ENCODE results near the gene DOK3.

Gene DOK3

GRCh38 chr5:177524941-177525655 is 15.5 kb upstream of the DOK3 start:
- H3K36me3 ChIP-seq (ENCODE audit: control insufficient read depth in 5 of 5, insufficient read depth in 5 of 5, low read length in 5 of 5): peaks cover 0 to 91% (median 88%) of the 10 kb centered on the region in 5 donors
- H3K4me1 ChIP-seq (ENCODE audit: control insufficient read depth in 5 of 5, insufficient read depth in 5 of 5, low read length in 5 of 5): no peaks in the 10 kb centered on the region
- no peaks in the 10 kb centered on the region for H3K9me3 ChIP-seq (ENCODE audit: control insufficient read depth in 5 of 5, low read length in 5 of 5)
- H3K4me3 ChIP-seq (ENCODE audit: low read depth in 1 of 5, low read length in 5 of 5): no peak overlapping the region
- H3K9ac ChIP-seq (ENCODE audit: low read length in 5 of 5): peak overlapping the region in 1 of 5 donors; percentile 39
- H3K27ac ChIP-seq (ENCODE audit: low read depth, low read length): no peak overlapping the region
- no peaks in the 10 kb centered on the region for H3K27me3 ChIP-seq (ENCODE audit: control insufficient read depth in 5 of 5, insufficient read depth in 4 of 5, low read length in 5 of 5)

- no peak overlapping the region for H3K27ac ChIP-seq (ENCODE audit: low read depth, low read length)
- H3K9ac ChIP-seq (ENCODE audit: low read length in 5 of 5): no peak overlapping the region
- peaks cover 0 to 91% (median 87%) of the 10 kb centered on the region in 5 donors for H3K36me3 ChIP-seq (ENCODE audit: control insufficient read depth in 5 of 5, insufficient read depth in 5 of 5, low read length in 5 of 5)
Observed at GRCh38 chr5:177524539-177524900, 14.9 kb upstream of the DOK3 start.

GRCh38 chr5:177523711-177524538 is 14.3 kb upstream of the DOK3 start:
- H3K9ac ChIP-seq (ENCODE audit: low read length in 5 of 5): no peak overlapping the region
- H3K4me1 ChIP-seq (ENCODE audit: control insufficient read depth in 5 of 5, insufficient read depth in 5 of 5, low read length in 5 of 5): no peaks in the 10 kb centered on the region
- H3K4me3 ChIP-seq (ENCODE audit: low read depth in 1 of 5, low read length in 5 of 5): no peak overlapping the region
- no peaks in the 10 kb centered on the region for H3K9me3 ChIP-seq (ENCODE audit: control insufficient read depth in 5 of 5, low read length in 5 of 5)
- no peaks in the 10 kb centered on the region for H3K27me3 ChIP-seq (ENCODE audit: control insufficient read depth in 5 of 5, insufficient read depth in 4 of 5, low read length in 5 of 5)
- H3K27ac ChIP-seq (ENCODE audit: low read depth, low read length): no peak overlapping the region
- H3K36me3 ChIP-seq (ENCODE audit: control insufficient read depth in 5 of 5, insufficient read depth in 5 of 5, low read length in 5 of 5): peaks cover 0 to 91% (median 82%) of the 10 kb centered on the region in 5 donors

More at GRCh38 chr5:177524539-177524900, 14.9 kb upstream of the DOK3 start:
- H3K4me1 ChIP-seq (ENCODE audit: control insufficient read depth in 5 of 5, insufficient read depth in 5 of 5, low read length in 5 of 5): no peaks in the 10 kb centered on the region
- no peaks in the 10 kb centered on the region for H3K9me3 ChIP-seq (ENCODE audit: control insufficient read depth in 5 of 5, low read length in 5 of 5)
- H3K4me3 ChIP-seq (ENCODE audit: low read depth in 1 of 5, low read length in 5 of 5): no peak overlapping the region
- no peaks in the 10 kb centered on the region for H3K27me3 ChIP-seq (ENCODE audit: control insufficient read depth in 5 of 5, insufficient read depth in 4 of 5, low read length in 5 of 5)

GRCh38 chr5:177520916-177521513 is 11.4 kb upstream of the DOK3 start:
- no peak overlapping the region for H3K27ac ChIP-seq (ENCODE audit: low read depth, low read length)
- H3K36me3 ChIP-seq (ENCODE audit: control insufficient read depth in 5 of 5, insufficient read depth in 5 of 5, low read length in 5 of 5): peaks cover 0 to 62% (median 54%) of the 10 kb centered on the region in 5 donors
- H3K9ac ChIP-seq (ENCODE audit: low read length in 5 of 5): no peak overlapping the region
- no peaks in the 10 kb centered on the region for H3K9me3 ChIP-seq (ENCODE audit: control insufficient read depth in 5 of 5, low read length in 5 of 5)
- H3K27me3 ChIP-seq (ENCODE audit: control insufficient read depth in 5 of 5, insufficient read depth in 4 of 5, low read length in 5 of 5): peaks cover 0 to 4% (median 0%) of the 10 kb centered on the region in 5 donors
- peaks cover 6 to 14% (median 10%) of the 10 kb centered on the region in 5 donors for H3K4me1 ChIP-seq (ENCODE audit: control insufficient read depth in 5 of 5, insufficient read depth in 5 of 5, low read length in 5 of 5)
- no peak overlapping the region for H3K4me3 ChIP-seq (ENCODE audit: low read depth in 1 of 5, low read length in 5 of 5)

GRCh38 chr5:177520271-177520670 is 10.6 kb upstream of the DOK3 start:
- Histone ChIP-seq H3K9me3 (ENCODE audit: control insufficient read depth in 5 of 5, low read length in 5 of 5) (no peaks in the 10 kb centered on the region), H3K4me1 (ENCODE audit: control insufficient read depth in 5 of 5, insufficient read depth in 5 of 5, low read length in 5 of 5) (peaks cover 8 to 21% (median 17%) of the 10 kb centered on the region in 5 donors), H3K27ac (ENCODE audit: low read depth, low read length) (no peak overlapping the region), H3K36me3 (ENCODE audit: control insufficient read depth in 5 of 5, insufficient read depth in 5 of 5, low read length in 5 of 5) (peaks cover 0 to 60% (median 48%) of the 10 kb centered on the region in 5 donors), H3K9ac (ENCODE audit: low read length in 5 of 5) (no peak overlapping the region), H3K4me3 (ENCODE audit: low read depth in 1 of 5, low read length in 5 of 5) (no peak overlapping the region), H3K27me3 (ENCODE audit: control insufficient read depth in 5 of 5, insufficient read depth in 4 of 5, low read length in 5 of 5) (peaks cover 0 to 4% (median 0%) of the 10 kb centered on the region in 5 donors)

- Histone ChIP-seq H3K9me3 (ENCODE audit: control insufficient read depth in 5 of 5, low read length in 5 of 5) (no peaks in the 10 kb centered on the region), H3K9ac (ENCODE audit: low read length in 5 of 5) (no peak overlapping the region), H3K4me3 (ENCODE audit: low read depth in 1 of 5, low read length in 5 of 5) (no peak overlapping the region), H3K27ac (ENCODE audit: low read depth, low read length) (no peak overlapping the region), H3K4me1 (ENCODE audit: control insufficient read depth in 5 of 5, insufficient read depth in 5 of 5, low read length in 5 of 5) (peaks cover 8 to 21% (median 17%) of the 10 kb centered on the region in 5 donors), H3K36me3 (ENCODE audit: control insufficient read depth in 5 of 5, insufficient read depth in 5 of 5, low read length in 5 of 5) (peaks cover 0 to 60% (median 48%) of the 10 kb centered on the region in 5 donors), H3K27me3 (ENCODE audit: control insufficient read depth in 5 of 5, insufficient read depth in 4 of 5, low read length in 5 of 5) (peaks cover 0 to 4% (median 0%) of the 10 kb centered on the region in 5 donors)
Observed at GRCh38 chr5:177519463-177520235, 10.0 kb upstream of the DOK3 start.

- H3K27ac ChIP-seq (ENCODE audit: low read depth, low read length): peak within 1 kb of the TSS; percentile 76
- peak within 1 kb of the TSS; percentile 68 to 99 (median 86) for H3K9ac ChIP-seq (ENCODE audit: low read length in 5 of 5)
- H3K36me3 ChIP-seq (ENCODE audit: control insufficient read depth in 5 of 5, insufficient read depth in 5 of 5, low read length in 5 of 5): peaks cover 0 to 69% (median 58%) of the 10 kb centered on the region in 5 donors
- no peaks in the 10 kb centered on the region for H3K9me3 ChIP-seq (ENCODE audit: control insufficient read depth in 5 of 5, low read length in 5 of 5)
- H3K27me3 ChIP-seq (ENCODE audit: control insufficient read depth in 5 of 5, insufficient read depth in 4 of 5, low read length in 5 of 5): peaks cover 0 to 4% (median 0%) of the 10 kb centered on the region in 5 donors
- H3K4me1 ChIP-seq (ENCODE audit: control insufficient read depth in 5 of 5, insufficient read depth in 5 of 5, low read length in 5 of 5): peaks cover 8 to 21% (median 17%) of the 10 kb centered on the region in 5 donors
- H3K4me3 ChIP-seq (ENCODE audit: low read depth in 1 of 5, low read length in 5 of 5): peak within 1 kb of the TSS; percentile 94 to 100 (median 99)
Observed at GRCh38 chr5:177516601-177517568, 7.3 kb upstream of the DOK3 start, which contains the start of gene DDX41. DDX41 (minus strand) TSS chr5:177516961; CDS start chr5:177516945, 16 bp downstream.

- H3K9me3 ChIP-seq (ENCODE audit: control insufficient read depth in 5 of 5, low read length in 5 of 5): no peaks in the 10 kb centered on the region
- H3K4me3 ChIP-seq (ENCODE audit: low read depth in 1 of 5, low read length in 5 of 5): peak overlapping the region; percentile 94 to 100 (median 99)
- peaks cover 0 to 69% (median 58%) of the 10 kb centered on the region in 5 donors for H3K36me3 ChIP-seq (ENCODE audit: control insufficient read depth in 5 of 5, insufficient read depth in 5 of 5, low read length in 5 of 5)
- peak overlapping the region; percentile 76 for H3K27ac ChIP-seq (ENCODE audit: low read depth, low read length)
- peaks cover 8 to 25% (median 18%) of the 10 kb centered on the region in 5 donors for H3K4me1 ChIP-seq (ENCODE audit: control insufficient read depth in 5 of 5, insufficient read depth in 5 of 5, low read length in 5 of 5)
- peaks cover 0 to 4% (median 0%) of the 10 kb centered on the region in 5 donors for H3K27me3 ChIP-seq (ENCODE audit: control insufficient read depth in 5 of 5, insufficient read depth in 4 of 5, low read length in 5 of 5)
- H3K9ac ChIP-seq (ENCODE audit: low read length in 5 of 5): peak overlapping the region in 4 of 5 donors; percentile 80 to 99 (median 91)
Observed at GRCh38 chr5:177515580-177515979, 6.0 kb upstream of the DOK3 start.
